HL-60 (cell line): ENCODE data around the gene MICB.

ENCODE experiments used
- DNase-seq, 2 experiments: peaks; one replicate each; pipeline ENCODE4 v3.0.0-alpha.2; 2010 to 2020; ENCODE audit warnings: low read depth in 1 of 2, low spot score in 1 of 2
- H3K27ac ChIP-seq: fragments of 250-450 bp; sonication (Bioruptor Pico); replicated peaks from 2 replicates; pipeline ENCODE4 v1.5.1; 2020; ENCODE audit warnings: mild to moderate bottlenecking, moderate library complexity
- H3K27me3 ChIP-seq: fragments of 250-450 bp; sonication (Bioruptor Pico); 2 replicates; pipeline ENCODE4 v1.5.1; 2021; ENCODE audit warnings: mild to moderate bottlenecking, moderate library complexity; ENCODE audit not compliant: insufficient read depth, poor library complexity, severe bottlenecking
- H3K4me3 ChIP-seq: replicated peaks from 2 replicates; pipeline ENCODE4 v1.5.1; 2011; ENCODE audit warnings: mild to moderate bottlenecking, control low read depth, low read length; ENCODE audit not compliant: insufficient read depth
- CTCF ChIP-seq: IDR thresholded peaks from one replicate; pipeline ENCODE4 v1.5.1; 2011; ENCODE audit warnings: low read length, control low read depth, inconsistent platforms; ENCODE audit not compliant: insufficient read depth
- GABPA ChIP-seq: IDR thresholded peaks from 2 replicates; pipeline ENCODE4 v1.6.1; 2012; ENCODE audit warnings: low read depth
- POLR2AphosphoS5 ChIP-seq: IDR thresholded peaks from 2 replicates; pipeline ENCODE4 v1.6.1; 2012; ENCODE audit warnings: low read depth
- REST ChIP-seq: IDR thresholded peaks from 2 replicates; pipeline ENCODE4 v1.6.1; 2012; ENCODE audit warnings: low read depth; ENCODE audit not compliant: insufficient replicate concordance
- SPI1 ChIP-seq: IDR thresholded peaks from 2 replicates; pipeline ENCODE4 v1.6.1; 2012; ENCODE audit warnings: low read depth, mild to moderate bottlenecking, borderline replicate concordance

The MICB gene

GRCh38 chr6:31466466-31466865 lies 31.5 kb upstream of the MICB start:
- TF ChIP-seq REST (no peak), POLR2AphosphoS5 (no peak), SPI1 (no peak), CTCF (no peak), GABPA (no peak)
- no peak overlapping the region for H3K27ac ChIP-seq
- DNase-seq: no peak

GRCh38 chr6:31467151-31467550 lies 30.8 kb upstream of the MICB start:
- no peak overlapping the region for H3K27ac ChIP-seq
- H3K4me3 ChIP-seq: no peak overlapping the region
- DNase-seq: no peak
- TF ChIP-seq SPI1 (no peak), REST (no peak), POLR2AphosphoS5 (no peak), CTCF (no peak), GABPA (no peak)
- H3K27me3 ChIP-seq: peaks cover 13% of the 10 kb centered on the region

More at GRCh38 chr6:31466466-31466865, 31.5 kb upstream of the MICB start:
- H3K4me3 ChIP-seq: no peak overlapping the region
- H3K27me3 ChIP-seq: peaks cover 13% of the 10 kb centered on the region

- no peak for TF ChIP-seq SPI1
- Histone ChIP-seq H3K4me3 (no peak overlapping the region), H3K27me3 (peaks cover 4% of the 10 kb centered on the region), H3K27ac (no peak overlapping the region)
- no peak for DNase-seq
Measured at GRCh38 chr6:31468311-31468710, 29.6 kb upstream of the MICB start.

GRCh38 chr6:31470801-31471200 lies 27.1 kb upstream of the MICB start:
- no peak for DNase-seq

More at GRCh38 chr6:31470801-31471200, 27.1 kb upstream of the MICB start:
- H3K27ac ChIP-seq: no peak overlapping the region
- H3K4me3 ChIP-seq: no peak overlapping the region
- no peaks in the 10 kb centered on the region for H3K27me3 ChIP-seq
- no peak for TF ChIP-seq CTCF
- no peak for TF ChIP-seq REST
- no peak for TF ChIP-seq SPI1
- no peak for TF ChIP-seq GABPA
- TF ChIP-seq POLR2AphosphoS5: no peak
